Body of pancreas (tissue), 4 donors: ENCODE results near the gene RASSF8. TPM values are rescaled to one million over a fixed set of nuclear protein-coding genes. Genes with fewer than 3 reads are reported as not detected.

Experiments
- ATAC-seq: fragments of 150-250 bp; one replicate; pipeline ENCODE4 v1.9.1; 2016
- DNase-seq, 4 donors: peaks; one replicate each; pipeline ENCODE4 v3.0.0-alpha.2; 2019
- H3K27ac ChIP-seq, 4 donors: fragments of 200-600 bp; sonication (generic); 1 replicate in 3 of 4; 2 replicates in 1 of 4; pipeline versions ENCODE4 v1.5.1 to v1.6.1; 2016 to 2019; ENCODE audit warnings: mild to moderate bottlenecking in 1 of 4, mixed read lengths in 1 of 4, moderate library complexity in 1 of 4
- H3K27me3 ChIP-seq, 2 donors: fragments of 200-600 bp; sonication (generic); one replicate each; pipeline ENCODE4 v1.6.0; 2016; ENCODE audit warnings: mild to moderate bottlenecking in 1 of 2
- H3K36me3 ChIP-seq, 2 donors: fragments of 200-600 bp; sonication (generic); replicated peaks in 1 of 2; 2 replicates each; pipeline ENCODE4 v1.5.1; 2016; ENCODE audit warnings: low read depth in 2 of 2; ENCODE audit not compliant: insufficient read depth in 1 of 2
- H3K4me1 ChIP-seq: fragments of 200-600 bp; sonication (generic); one replicate; pipeline ENCODE4 v1.6.0; 2016
- H3K4me3 ChIP-seq, 2 donors: fragments of 200-600 bp; sonication (generic); 1 replicate in 1 of 2; 2 replicates in 1 of 2; pipeline ENCODE4 v1.5.1; 2016 to 2019
- H3K9me3 ChIP-seq, 3 donors: fragments of 200-600 bp; sonication (generic); 1 replicate in 2 of 3; 2 replicates in 1 of 3; pipeline ENCODE4 v1.5.1; 2016
- CTCF ChIP-seq, 7 experiments: fragments of 450-650 bp in 4 of 7; fragments of 200-600 bp in 3 of 7; sonication (generic) in 3 of 7; IDR thresholded peaks; one replicate each; pipeline ENCODE4 v1.5.1; 2016 to 2019; ENCODE audit warnings: antibody characterized with exemption in 7 of 7
- POLR2A ChIP-seq, 3 donors: fragments of 450-650 bp; IDR thresholded peaks; one replicate each; pipeline ENCODE4 v1.6.1; 2016; ENCODE audit warnings: antibody characterized with exemption in 3 of 3, mild to moderate bottlenecking in 2 of 3
- WGBS, 2 donors: methylation state at CpG; one replicate each; pipeline ENCODE4 v1.1.5; 2017; 5-methylcytosine and 5-hydroxymethylcytosine counted together
- intact Hi-C: fragments of 100-400 bp; cut with DNase I; formaldehyde crosslinking; loops from one replicate; pipeline ENCODE4 v1.15.1; 2023
- total RNA-seq, 2 donors: library from RNA; depleted of rRNA; stranded (reverse); fragments of >200 nt; gene quantifications; one replicate each; pipeline ENCODE4 v1.1.0, GENCODE V29; 2016

RASSF8 gene
- total RNA-seq, 2 donors from 2014 or later = 15.8 to 19.1 TPM

GRCh38 chr12:25929142-25929541 lies 29.3 kb upstream of the RASSF8 start:
- Histone ChIP-seq H3K4me3 (no peak overlapping the region), H3K27me3 (no peaks in the 10 kb centered on the region), H3K36me3 (no peaks in the 10 kb centered on the region), H3K27ac (no peak overlapping the region), H3K4me1 (no peaks in the 10 kb centered on the region), H3K9me3 (no peaks in the 10 kb centered on the region)
- TF ChIP-seq POLR2A (IDR thresholded peaks at IDR 0.05) (no peak), CTCF (IDR thresholded peaks at IDR 0.05) (no peak)
- DNase-seq = no peak
- 20 to 44% methylated on average over 1 of the region's 1 CpG for WGBS, 2 donors
- ATAC-seq = no peak
- intact Hi-C loops = no loop called here

DNA sequence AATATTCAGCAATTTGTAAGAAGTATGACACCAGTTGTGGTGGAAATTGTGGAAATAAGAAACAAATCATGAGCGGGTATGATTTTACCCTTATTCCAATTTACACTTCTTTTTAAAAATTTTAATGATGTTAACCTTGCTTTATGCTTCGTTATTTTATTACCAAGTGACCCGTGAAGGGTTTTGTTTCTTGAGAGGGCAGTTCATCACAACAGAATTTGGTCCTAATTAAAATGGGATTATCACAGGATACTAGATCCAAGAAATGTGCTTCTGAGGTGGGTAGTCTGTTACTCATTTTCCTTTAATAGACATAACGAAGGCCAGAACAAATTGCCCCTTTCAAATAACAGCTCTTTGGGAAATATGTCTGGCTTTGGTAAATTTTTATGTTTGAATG lies 25.5 kb upstream of the RASSF8 start:
- Histone ChIP-seq H3K4me3 (no peak overlapping the region), H3K27ac (no peak overlapping the region), H3K27me3 (no peaks in the 10 kb centered on the region), H3K9me3 (no peaks in the 10 kb centered on the region), H3K36me3 (no peaks in the 10 kb centered on the region), H3K4me1 (no peaks in the 10 kb centered on the region)
- no peak for DNase-seq
- no peak for ATAC-seq
- whole genome bisulfite sequencing, 2 donors = 72 to 81% methylated on average over 4 of the region's 4 CpGs
- TF ChIP-seq CTCF (IDR thresholded peaks at IDR 0.05) (no peak), POLR2A (IDR thresholded peaks at IDR 0.05) (no peak)
- intact Hi-C loops = no loop called here

GRCh38 chr12:25934456-25934855 lies 24.0 kb upstream of the RASSF8 start:
- Histone ChIP-seq H3K4me3 (no peak overlapping the region), H3K4me1 (no peaks in the 10 kb centered on the region), H3K9me3 (no peaks in the 10 kb centered on the region), H3K27ac (no peak overlapping the region), H3K27me3 (no peaks in the 10 kb centered on the region), H3K36me3 (no peaks in the 10 kb centered on the region)
- ATAC-seq (no peak), DNase-seq (no peak)
- 76 to 87% methylated on average over 4 of the region's 4 CpGs for WGBS, 2 donors
- no peak for TF ChIP-seq POLR2A (IDR thresholded peaks at IDR 0.05)
- TF ChIP-seq CTCF (IDR thresholded peaks at IDR 0.05) = no peak
- intact Hi-C loops = no loop called here

DNA sequence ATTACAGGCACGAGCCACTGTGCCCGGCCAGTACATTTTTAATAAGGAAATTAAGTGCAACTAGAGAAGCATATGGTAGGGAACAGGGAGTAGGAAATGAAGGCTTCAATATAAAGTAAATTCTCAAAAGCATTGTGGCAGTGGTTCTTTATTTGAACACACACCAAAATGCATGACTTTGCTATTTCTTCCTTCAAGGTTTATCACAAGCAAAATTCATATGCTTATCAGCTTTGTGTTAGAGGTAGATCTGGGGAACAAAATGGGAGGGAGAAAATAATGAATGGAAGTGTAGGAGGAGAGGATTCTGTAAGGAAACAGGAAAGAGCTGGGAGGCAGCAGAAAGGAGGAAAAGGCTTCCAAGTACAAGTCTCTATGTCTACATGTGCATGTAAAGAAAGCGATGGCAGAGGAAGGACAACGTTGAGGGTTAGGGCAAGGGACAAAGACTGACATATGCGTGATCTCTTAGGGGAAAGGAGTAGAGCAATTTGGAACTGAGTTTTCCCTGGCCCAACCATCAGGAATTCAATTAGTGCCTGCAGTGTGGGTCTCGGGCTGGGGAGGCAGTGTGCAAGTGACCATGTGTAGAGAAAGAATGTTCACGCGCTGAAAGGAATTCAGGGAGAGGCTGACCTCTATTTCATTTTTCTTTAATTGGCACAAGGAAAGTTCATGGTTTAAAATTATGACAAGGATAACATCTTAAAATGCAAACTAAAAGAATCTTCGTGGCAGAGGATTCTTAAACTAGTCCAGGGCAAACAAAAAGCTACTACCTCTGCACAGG lies 22.9 kb upstream of the RASSF8 start:
- ATAC-seq (no peak), DNase-seq (no peak)
- TF ChIP-seq CTCF (IDR thresholded peaks at IDR 0.05) (no peak), POLR2A (IDR thresholded peaks at IDR 0.05) (no peak)
- Histone ChIP-seq H3K9me3 (no peaks in the 10 kb centered on the region), H3K36me3 (no peaks in the 10 kb centered on the region), H3K27me3 (no peaks in the 10 kb centered on the region), H3K27ac (no peak overlapping the region), H3K4me3 (no peak overlapping the region), H3K4me1 (no peaks in the 10 kb centered on the region)
- WGBS, 2 donors = 80 to 83% methylated on average over 9 of the region's 9 CpGs
- intact Hi-C loops = no loop called here

DNA sequence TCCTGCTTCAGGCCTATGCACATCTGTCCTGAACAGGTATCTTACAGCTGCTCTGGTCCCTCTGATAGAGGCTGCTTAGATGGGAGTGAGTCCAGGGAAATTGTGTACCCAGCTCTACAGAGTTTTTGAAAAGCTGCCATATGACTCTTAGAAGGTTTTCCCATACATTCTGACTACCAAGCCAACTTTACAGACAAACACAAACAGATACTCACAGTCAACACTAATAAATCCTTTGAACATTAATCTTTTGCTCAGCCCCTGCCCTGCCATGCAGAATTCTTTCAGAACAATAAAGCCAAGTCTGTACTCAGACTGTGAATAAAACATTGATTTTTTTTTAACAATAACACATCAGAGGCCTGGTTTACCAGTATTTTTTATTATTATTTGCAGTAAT lies 21.4 kb upstream of the RASSF8 start:
- H3K4me3 ChIP-seq = no peak overlapping the region
- no peak overlapping the region for H3K27ac ChIP-seq
- no peaks in the 10 kb centered on the region for H3K9me3 ChIP-seq
- H3K36me3 ChIP-seq = no peaks in the 10 kb centered on the region
- intact Hi-C loops = no loop called here
- DNase-seq (no peak), ATAC-seq (no peak)
- no peaks in the 10 kb centered on the region for H3K27me3 ChIP-seq
- no peaks in the 10 kb centered on the region for H3K4me1 ChIP-seq
- no peak for TF ChIP-seq POLR2A (IDR thresholded peaks at IDR 0.05)
- TF ChIP-seq CTCF (IDR thresholded peaks at IDR 0.05) = no peak
